HepG2 (cell line): ENCODE data around the gene NDOR1. TPM values are rescaled to one million over a fixed set of nuclear protein-coding genes. Genes with fewer than 3 reads are reported as not detected.

Experiments used
- ATAC-seq: fragments of 200-7000 bp; cut with Tn5 transposase; 3 replicates; pipeline ENCODE4 v1.9.1; 2020; ENCODE audit warnings: mild to moderate bottlenecking, moderate library complexity
- BruUV-seq: library from RNA; stranded (reverse); fragments of 400-500 nt; replicated peaks from 2 replicates; lab custom pipeline; 2021; lab: Mats Ljungman, UMichigan
- CTCF ChIA-PET: fragments of 300-600 bp; formaldehyde crosslinking; extraction: SDS; loops from one replicate; lab custom pipeline; 2021; ENCODE audit warnings: low total read pairs, inconsistent platforms, low intra/inter-chr PET ratio; lab: Yijun Ruan, JAX
- POLR2A ChIA-PET: fragments of 350-600 bp; sonication (Branson Sonifier 250); formaldehyde crosslinking; loops from one replicate; lab custom pipeline; 2020; ENCODE audit warnings: antibody characterized with exemption, inconsistent platforms; lab: Yijun Ruan, JAX
- DNase-seq: peaks from one replicate; pipeline ENCODE4 v3.0.0-alpha.2; 2015; ENCODE audit warnings: low spot score
- FAIRE-seq: peaks from 3 replicates; lab custom pipeline; 2011; peaks lifted over from hg19 to GRCh38; lab: Jason Lieb, UNC
- H2AFZ ChIP-seq: one replicate; pipeline ENCODE4 v1.6.1; 2011; ENCODE audit warnings: low read length, inconsistent platforms
- H3K27ac ChIP-seq: fragments of 300-600 bp; 3 replicates; pipeline ENCODE4 v1.8.0; 2011; ENCODE audit warnings: mixed run types, mild to moderate bottlenecking, mixed read lengths, low read length, inconsistent platforms; ENCODE audit not compliant: insufficient read depth; ENCODE audit errors: extremely low read length
- H3K27me3 ChIP-seq, 2 experiments: fragments of 200-600 bp in 1 of 2; 2 replicates in 1 of 2; 3 replicates in 1 of 2; pipeline versions ENCODE4 v1.6.0 to v1.8.0; 2011; ENCODE audit warnings: low read length in 2 of 2, mild to moderate bottlenecking in 2 of 2, moderate library complexity in 2 of 2, inconsistent platforms in 1 of 2; ENCODE audit not compliant: insufficient read depth in 2 of 2, control insufficient read depth in 1 of 2
- H3K36me3 ChIP-seq, 2 experiments: fragments of 200-600 bp in 1 of 2; replicated peaks in 1 of 2; 2 replicates in 1 of 2; 3 replicates in 1 of 2; pipeline versions ENCODE4 v1.5.1 to v1.8.0; 2011; ENCODE audit warnings: low read length in 2 of 2, inconsistent platforms in 1 of 2; ENCODE audit not compliant: insufficient read depth in 2 of 2, control insufficient read depth in 1 of 2
- H3K4me1 ChIP-seq: 2 replicates; pipeline ENCODE4 v1.5.1; 2012; ENCODE audit warnings: low read length, inconsistent platforms; ENCODE audit not compliant: insufficient read depth
- H3K4me2 ChIP-seq: 2 replicates; pipeline ENCODE4 v1.6.0; 2011; ENCODE audit warnings: low read depth, low read length, inconsistent platforms
- H3K4me3 ChIP-seq, 3 experiments: fragments of 200-600 bp in 1 of 3; sonication (generic), shearing (Covaris generic) in 1 of 3; replicated peaks in 1 of 3; 2 replicates each; pipeline ENCODE4 v1.5.1; 2011 to 2016; ENCODE audit warnings: low read length in 3 of 3, inconsistent platforms in 2 of 3, low read depth in 2 of 3, mild to moderate bottlenecking in 2 of 3, control low read depth in 1 of 3, mixed read lengths in 1 of 3; ENCODE audit not compliant: insufficient read depth in 1 of 3
- H3K79me2 ChIP-seq: one replicate; pipeline ENCODE4 v1.6.1; 2011; ENCODE audit warnings: low read length, inconsistent platforms; ENCODE audit not compliant: insufficient read depth
- H3K9ac ChIP-seq: 2 replicates; pipeline ENCODE4 v1.6.0; 2011; ENCODE audit warnings: mild to moderate bottlenecking, low read depth, low read length, inconsistent platforms; ENCODE audit not compliant: insufficient read depth
- H3K9me3 ChIP-seq: 2 replicates; pipeline ENCODE4 v1.5.1; 2012; ENCODE audit warnings: mild to moderate bottlenecking, low read length
- H4K20me1 ChIP-seq: 2 replicates; pipeline ENCODE4 v1.6.0; 2011; ENCODE audit warnings: inconsistent platforms, mild to moderate bottlenecking, low read length, moderate library complexity; ENCODE audit not compliant: insufficient read depth
- CCDC6 ChIP-seq: sonication (generic); formaldehyde crosslinking; IDR thresholded peaks from 2 replicates; pipeline ENCODE4 v1.8.1; 2022; ENCODE audit warnings: mild to moderate bottlenecking, missing genetic modification reagents, moderate library complexity
- CEBPG ChIP-seq: IDR thresholded peaks from 2 replicates; pipeline ENCODE4 v1.6.1; 2016
- HOXA3 ChIP-seq: sonication (generic); formaldehyde crosslinking; IDR thresholded peaks from 2 replicates; pipeline ENCODE4 v1.5.0; 2020; ENCODE audit warnings: missing genetic modification reagents
- JDP2 ChIP-seq: sonication (generic); formaldehyde crosslinking; IDR thresholded peaks from 2 replicates; pipeline ENCODE4 v1.8.1; 2022; ENCODE audit warnings: missing genetic modification reagents, borderline replicate concordance
- MAFG ChIP-seq: sonication (generic); formaldehyde crosslinking; IDR thresholded peaks from 2 replicates; pipeline ENCODE4 v1.5.1; 2020; ENCODE audit warnings: mild to moderate bottlenecking, missing genetic modification reagents
- NCOA5 ChIP-seq: sonication (generic); formaldehyde crosslinking; IDR thresholded peaks from 2 replicates; pipeline ENCODE4 v1.4.0; 2020; ENCODE audit warnings: missing genetic modification reagents
- ONECUT2 ChIP-seq: sonication (generic); formaldehyde crosslinking; IDR thresholded peaks from 2 replicates; pipeline ENCODE4 v1.4.0; 2020; ENCODE audit warnings: missing genetic modification reagents
- RXRB ChIP-seq: IDR thresholded peaks from 2 replicates; pipeline ENCODE4 v1.6.1; 2016; ENCODE audit warnings: borderline replicate concordance, missing genetic modification reagents, missing compliant biosample characterization
- ZMYM4 ChIP-seq: sonication (generic); formaldehyde crosslinking; IDR thresholded peaks from 2 replicates; pipeline ENCODE4 v1.8.1; 2023; ENCODE audit warnings: mild to moderate bottlenecking, missing genetic modification reagents
- ZNF20 ChIP-seq: sonication (generic); formaldehyde crosslinking; IDR thresholded peaks from 2 replicates; pipeline ENCODE4 v1.4.0; 2020; ENCODE audit warnings: mild to moderate bottlenecking, moderate library complexity, missing genetic modification reagents
- ZNF232 ChIP-seq: sonication (generic); formaldehyde crosslinking; IDR thresholded peaks from 2 replicates; pipeline ENCODE4 v1.4.0; 2020; ENCODE audit warnings: missing genetic modification reagents, borderline replicate concordance
- ZNF383 ChIP-seq: sonication (generic); formaldehyde crosslinking; IDR thresholded peaks from 2 replicates; pipeline ENCODE4 v1.4.0; 2020; ENCODE audit warnings: missing genetic modification reagents, mild to moderate bottlenecking, borderline replicate concordance
- ZNF546 ChIP-seq: sonication (generic); formaldehyde crosslinking; conservative IDR thresholded peaks from 2 replicates; pipeline ENCODE4 v1.8.1; 2023; ENCODE audit warnings: mild to moderate bottlenecking, missing genetic modification reagents
- ZNF572 ChIP-seq: sonication (generic); formaldehyde crosslinking; IDR thresholded peaks from 2 replicates; pipeline ENCODE4 v1.5.1; 2020; ENCODE audit warnings: mild to moderate bottlenecking, missing genetic modification reagents
- ZNF652 ChIP-seq: IDR thresholded peaks from 2 replicates; pipeline ENCODE4 v1.6.1; 2016; ENCODE audit warnings: low read depth, borderline replicate concordance
- ZNF7 ChIP-seq: IDR thresholded peaks from 2 replicates; pipeline ENCODE4 v1.6.1; 2016; ENCODE audit warnings: missing biosample characterization, missing genetic modification reagents
- WGBS: methylation state at CpG from one replicate; pipeline ENCODE4 v1.1.6; 2017; ENCODE audit warnings: low lambda C conversion rate; 5-methylcytosine and 5-hydroxymethylcytosine counted together
- in situ Hi-C: cut with HindIII; loops from 2 replicates; pipeline ENCODE4 v1.10.0; 2017; ENCODE audit warnings: low pct_unique_long_range_greater_than_20kb; ENCODE audit not compliant: extremely low pct_ligation_motif_present
- intact Hi-C: fragments of 100-400 bp; cut with micrococcal nuclease; formaldehyde crosslinking; loops from one replicate; pipeline ENCODE4 v1.10.0; 2022; ENCODE audit not compliant: unreplicated experiment
- polyA plus RNA-seq, 8 experiments: library from polyadenylated mRNA; depleted of rRNA in 3 of 8; stranded (reverse) in 7 of 8; unstranded in 1 of 8; fragments of >200 nt; fragmentation: Illumina TruSeq in 4 of 8; extraction: Trizol in 4 of 8; gene quantifications; 2 replicates each; pipeline versions ENCODE4 v1.2.1 to v1.2.3, GENCODE V29; 2011 to 2016; ENCODE audit warnings: low read depth in 4 of 8, missing spikeins in 1 of 8, mixed read lengths in 1 of 8; ENCODE audit not compliant: insufficient read depth in 1 of 8
- total RNA-seq, 5 experiments: library from RNA; depleted of rRNA; stranded (reverse); fragments of >200 nt; fragmentation: Illumina TruSeq; extraction: Trizol; gene quantifications; 2 replicates each; pipeline ENCODE4 v1.2.3, GENCODE V29; 2016; ENCODE audit warnings: low read depth in 1 of 5
- TF ChIP-seq, protein P1 (sequence below): sonication (generic); formaldehyde crosslinking; conservative IDR thresholded peaks from 2 replicates; pipeline ENCODE4 v1.8.0; 2022; ENCODE audit warnings: missing genetic modification reagents
- TF ChIP-seq, protein P2 (sequence below): sonication (generic); formaldehyde crosslinking; IDR thresholded peaks from 2 replicates; pipeline ENCODE4 v1.8.0; 2022; ENCODE audit warnings: low read depth, missing genetic modification reagents
- TF ChIP-seq, protein P3 (sequence below): sonication (generic); formaldehyde crosslinking; IDR thresholded peaks from 2 replicates; pipeline ENCODE4 v1.4.0; 2020; ENCODE audit warnings: missing genetic modification reagents, borderline replicate concordance
- TF ChIP-seq, protein P4 (sequence below): sonication (generic); formaldehyde crosslinking; IDR thresholded peaks from 2 replicates; pipeline ENCODE4 v1.8.0; 2022; ENCODE audit warnings: missing genetic modification reagents, low read depth, mild to moderate bottlenecking, borderline replicate concordance

NDOR1 gene
- total and polyA plus RNA-seq, 2 of the 13 experiments (the other 11 are each of a cell fraction or from before 2014, with no cell fraction given), result 3.6 to 8.7 TPM

DNA sequence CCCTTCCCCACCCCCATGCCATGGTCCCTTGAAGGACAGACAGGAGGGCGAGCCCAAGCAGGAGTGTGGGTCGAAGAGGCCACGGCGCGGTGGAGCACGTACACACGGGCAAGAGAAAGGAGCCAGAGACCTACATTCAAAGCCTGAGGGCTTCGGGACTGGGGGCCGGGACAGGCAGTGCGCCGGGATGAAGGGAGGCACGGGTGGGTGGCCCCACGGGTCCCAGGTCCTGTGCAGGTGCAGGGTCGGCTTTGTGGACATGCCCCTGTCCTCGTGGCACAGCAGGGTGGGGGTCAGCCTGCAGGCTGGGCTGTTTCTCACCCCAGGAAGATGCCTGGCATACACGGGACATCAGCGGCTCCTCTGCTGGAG is 45.5 kb upstream of the NDOR1 start:
- POLR2A ChIA-PET, result no interaction called here
- no peak overlapping the region for H3K4me2 ChIP-seq
- H3K27ac ChIP-seq, result no peak overlapping the region
- intact Hi-C loops, result no loop called here
- no peaks in the 10 kb centered on the region for H3K36me3 ChIP-seq
- ATAC-seq, result no peak
- H3K4me1 ChIP-seq, result no peaks in the 10 kb centered on the region
- CTCF ChIA-PET, result no interaction called here
- no peak overlapping the region for H3K4me3 ChIP-seq
- no peaks in the 10 kb centered on the region for H3K9me3 ChIP-seq
- no peak overlapping the region for H3K9ac ChIP-seq
- no TSS peak for BruUV-seq
- H3K79me2 ChIP-seq, result no peaks in the 10 kb centered on the region
- TF ChIP-seq ZNF652 (CRISPR knock-in tag) (no peak), HOXA3 (no peak), ZNF546 (CRISPR knock-in tag) (no peak), RXRB (CRISPR knock-in tag) (no peak), ZNF232 (CRISPR knock-in tag) (no peak), MAFG (no peak), ZNF572 (CRISPR knock-in tag) (no peak), NCOA5 (CRISPR knock-in tag) (no peak), ONECUT2 (CRISPR knock-in tag) (no peak), ZNF7 (CRISPR knock-in tag) (no peak), CEBPG (CRISPR knock-in tag) (no peak), JDP2 (no peak), ZMYM4 (no peak), ZNF383 (no peak), ZNF20 (CRISPR knock-in tag) (no peak), CCDC6 (CRISPR knock-in tag) (no peak)
- TF ChIP-seq, protein P1, sequence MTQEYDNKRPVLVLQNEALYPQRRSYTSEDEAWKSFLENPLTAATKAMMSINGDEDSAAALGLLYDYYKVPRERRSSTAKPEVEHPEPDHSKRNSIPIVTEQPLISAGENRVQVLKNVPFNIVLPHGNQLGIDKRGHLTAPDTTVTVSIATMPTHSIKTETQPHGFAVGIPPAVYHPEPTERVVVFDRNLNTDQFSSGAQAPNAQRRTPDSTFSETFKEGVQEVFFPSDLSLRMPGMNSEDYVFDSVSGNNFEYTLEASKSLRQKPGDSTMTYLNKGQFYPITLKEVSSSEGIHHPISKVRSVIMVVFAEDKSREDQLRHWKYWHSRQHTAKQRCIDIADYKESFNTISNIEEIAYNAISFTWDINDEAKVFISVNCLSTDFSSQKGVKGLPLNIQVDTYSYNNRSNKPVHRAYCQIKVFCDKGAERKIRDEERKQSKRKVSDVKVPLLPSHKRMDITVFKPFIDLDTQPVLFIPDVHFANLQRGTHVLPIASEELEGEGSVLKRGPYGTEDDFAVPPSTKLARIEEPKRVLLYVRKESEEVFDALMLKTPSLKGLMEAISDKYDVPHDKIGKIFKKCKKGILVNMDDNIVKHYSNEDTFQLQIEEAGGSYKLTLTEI (CRISPR knock-in tag), result no peak
- TF ChIP-seq, protein P2, sequence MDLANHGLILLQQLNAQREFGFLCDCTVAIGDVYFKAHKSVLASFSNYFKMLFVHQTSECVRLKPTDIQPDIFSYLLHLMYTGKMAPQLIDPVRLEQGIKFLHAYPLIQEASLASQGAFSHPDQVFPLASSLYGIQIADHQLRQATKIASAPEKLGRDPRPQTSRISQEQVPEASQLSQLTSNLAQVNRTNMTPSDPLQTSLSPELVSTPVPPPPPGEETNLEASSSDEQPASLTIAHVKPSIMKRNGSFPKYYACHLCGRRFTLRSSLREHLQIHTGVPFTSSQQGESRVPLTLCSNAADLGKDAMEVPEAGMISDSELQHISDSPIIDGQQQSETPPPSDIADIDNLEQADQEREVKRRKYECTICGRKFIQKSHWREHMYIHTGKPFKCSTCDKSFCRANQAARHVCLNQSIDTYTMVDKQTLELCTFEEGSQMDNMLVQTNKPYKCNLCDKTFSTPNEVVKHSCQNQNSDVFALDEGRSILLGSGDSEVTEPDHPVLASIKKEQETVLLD, result no peak
- TF ChIP-seq, protein P3, sequence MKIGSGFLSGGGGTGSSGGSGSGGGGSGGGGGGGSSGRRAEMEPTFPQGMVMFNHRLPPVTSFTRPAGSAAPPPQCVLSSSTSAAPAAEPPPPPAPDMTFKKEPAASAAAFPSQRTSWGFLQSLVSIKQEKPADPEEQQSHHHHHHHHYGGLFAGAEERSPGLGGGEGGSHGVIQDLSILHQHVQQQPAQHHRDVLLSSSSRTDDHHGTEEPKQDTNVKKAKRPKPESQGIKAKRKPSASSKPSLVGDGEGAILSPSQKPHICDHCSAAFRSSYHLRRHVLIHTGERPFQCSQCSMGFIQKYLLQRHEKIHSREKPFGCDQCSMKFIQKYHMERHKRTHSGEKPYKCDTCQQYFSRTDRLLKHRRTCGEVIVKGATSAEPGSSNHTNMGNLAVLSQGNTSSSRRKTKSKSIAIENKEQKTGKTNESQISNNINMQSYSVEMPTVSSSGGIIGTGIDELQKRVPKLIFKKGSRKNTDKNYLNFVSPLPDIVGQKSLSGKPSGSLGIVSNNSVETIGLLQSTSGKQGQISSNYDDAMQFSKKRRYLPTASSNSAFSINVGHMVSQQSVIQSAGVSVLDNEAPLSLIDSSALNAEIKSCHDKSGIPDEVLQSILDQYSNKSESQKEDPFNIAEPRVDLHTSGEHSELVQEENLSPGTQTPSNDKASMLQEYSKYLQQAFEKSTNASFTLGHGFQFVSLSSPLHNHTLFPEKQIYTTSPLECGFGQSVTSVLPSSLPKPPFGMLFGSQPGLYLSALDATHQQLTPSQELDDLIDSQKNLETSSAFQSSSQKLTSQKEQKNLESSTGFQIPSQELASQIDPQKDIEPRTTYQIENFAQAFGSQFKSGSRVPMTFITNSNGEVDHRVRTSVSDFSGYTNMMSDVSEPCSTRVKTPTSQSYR (CRISPR knock-in tag), result no peak
- TF ChIP-seq, protein P4, sequence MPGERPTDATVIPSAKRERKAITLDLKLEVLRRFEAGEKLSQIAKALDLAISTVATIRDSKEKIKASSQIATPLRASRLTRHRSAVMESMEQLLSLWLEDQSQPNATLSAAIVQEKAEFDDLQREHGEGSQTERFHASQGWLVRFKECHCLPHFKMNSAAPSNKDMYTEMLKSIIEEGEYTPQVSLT, result no peak
- H4K20me1 ChIP-seq, result no peaks in the 10 kb centered on the region
- no peak overlapping the region for H2AFZ ChIP-seq
- FAIRE-seq, result no peak
- H3K27me3 ChIP-seq, result peaks cover 13 to 81% of the 10 kb centered on the region in 2 experiments; a peak in 4 of 5 replicates
- 6% methylated on average over 7 of the region's 17 CpGs for WGBS
- in situ Hi-C loops, result no loop called here
- no peak for DNase-seq
